HG03045 (cell line): ENCODE measurements around the gene SPINK4.

ENCODE experiments used
- ATAC-seq: cut with Tn5 transposase; IDR thresholded peaks from one replicate; pipeline ENCODE4 v1.9.1; 2021; ENCODE audit warnings: mild to moderate bottlenecking, moderate library complexity; ENCODE audit not compliant: unreplicated experiment

Gene SPINK4

GRCh38 chr9:33229359-33230114 is 10.4 kb upstream of the SPINK4 start:
- no peak for ATAC-seq

GRCh38 chr9:33230756-33231622 is 9.0 kb upstream of the SPINK4 start:
- ATAC-seq: no peak

- ATAC-seq: no peak
Observed at GRCh38 chr9:33231623-33231942, 8.4 kb upstream of the SPINK4 start.

GRCh38 chr9:33232815-33233214 is 7.2 kb upstream of the SPINK4 start:
- ATAC-seq: no peak

- no peak for ATAC-seq
Observed at GRCh38 chr9:33233626-33234342, 6.2 kb upstream of the SPINK4 start.

- ATAC-seq: no peak
Observed at GRCh38 chr9:33234511-33235467, 5.2 kb upstream of the SPINK4 start.

GRCh38 chr9:33236571-33236970 is 3.4 kb upstream of the SPINK4 start:
- ATAC-seq: no peak

GRCh38 chr9:33241298-33241697 is 1.3 kb downstream of the SPINK4 start:
- ATAC-seq: no peak

- no peak for ATAC-seq
Observed at GRCh38 chr9:33242609-33243134, 2.7 kb downstream of the SPINK4 start.

- ATAC-seq: no peak
Observed at GRCh38 chr9:33244137-33244784, 4.3 kb downstream of the SPINK4 start.

- no peak for ATAC-seq
Observed at GRCh38 chr9:33245341-33245740, 5.4 kb downstream of the SPINK4 start.

GRCh38 chr9:33246269-33246860 is 6.4 kb downstream of the SPINK4 start:
- ATAC-seq: no peak

GRCh38 chr9:33248606-33249005 is 8.6 kb downstream of the SPINK4 start:
- no peak for ATAC-seq

- peak; percentile 52 for ATAC-seq
Observed at GRCh38 chr9:33249087-33249658, 9.2 kb downstream of the SPINK4 start.

- no peak for ATAC-seq
Observed at GRCh38 chr9:33249983-33250382, 10.0 kb downstream of the SPINK4 start.

GRCh38 chr9:33250458-33250995 is 10.6 kb downstream of the SPINK4 start:
- ATAC-seq: no peak

- no peak for ATAC-seq
Observed at GRCh38 chr9:33254211-33254610, 14.2 kb downstream of the SPINK4 start.

GRCh38 chr9:33255014-33255413 is 15.0 kb downstream of the SPINK4 start:
- ATAC-seq: no peak

- ATAC-seq: no peak
Observed at GRCh38 chr9:33255471-33255870, 15.5 kb downstream of the SPINK4 start.
